Type B pancreatic cell (in vitro differentiated cells): ENCODE measurements around the gene NDRG2. TPM values are rescaled to one million over a fixed set of nuclear protein-coding genes. Genes with fewer than 3 reads are reported as not detected.
A peak's percentile ranks its signal among the peaks of the same experiment; 100 is the strongest.

Experiments used
- DNase-seq: peaks from one replicate; pipeline ENCODE4 v3.0.0; 2021; ENCODE audit warnings: mixed read lengths; ENCODE audit not compliant: unreplicated experiment; ENCODE audit errors: extremely low spot score
- H3K27ac Mint-ChIP-seq: 2 replicates; pipeline ENCODE4 v1.8.0; 2021; ENCODE audit warnings: mild to moderate bottlenecking, mixed read lengths
- H3K27me3 Mint-ChIP-seq: 2 replicates; pipeline ENCODE4 v1.8.0; 2021; ENCODE audit warnings: mixed read lengths
- H3K36me3 Mint-ChIP-seq: 2 replicates; pipeline ENCODE4 v1.8.0; 2021; ENCODE audit warnings: mixed read lengths
- H3K4me1 Mint-ChIP-seq: one replicate; pipeline ENCODE4 v1.8.0; 2021; ENCODE audit warnings: mixed read lengths; ENCODE audit not compliant: unreplicated experiment
- H3K4me3 Mint-ChIP-seq: 2 replicates; pipeline ENCODE4 v1.8.0; 2021; ENCODE audit warnings: mild to moderate bottlenecking, mixed read lengths
- H3K9me3 Mint-ChIP-seq: 2 replicates; pipeline ENCODE4 v1.8.0; 2021; ENCODE audit warnings: mixed read lengths
- total RNA-seq: library from RNA; stranded (reverse); gene quantifications from 2 replicates; pipeline ENCODE4 v1.2.1, GENCODE V29; 2021; ENCODE audit warnings: low replicate concordance
- TF ChIP-seq, protein P1 (sequence below): fragments of 200-600 bp; sonication (generic); conservative IDR thresholded peaks from 2 replicates; pipeline ENCODE4 v1.5.0; 2021; ENCODE audit warnings: antibody characterized with exemption, mild to moderate bottlenecking

Gene NDRG2
- total RNA-seq, 1 donor from 2014 or later = 150 TPM

DNA sequence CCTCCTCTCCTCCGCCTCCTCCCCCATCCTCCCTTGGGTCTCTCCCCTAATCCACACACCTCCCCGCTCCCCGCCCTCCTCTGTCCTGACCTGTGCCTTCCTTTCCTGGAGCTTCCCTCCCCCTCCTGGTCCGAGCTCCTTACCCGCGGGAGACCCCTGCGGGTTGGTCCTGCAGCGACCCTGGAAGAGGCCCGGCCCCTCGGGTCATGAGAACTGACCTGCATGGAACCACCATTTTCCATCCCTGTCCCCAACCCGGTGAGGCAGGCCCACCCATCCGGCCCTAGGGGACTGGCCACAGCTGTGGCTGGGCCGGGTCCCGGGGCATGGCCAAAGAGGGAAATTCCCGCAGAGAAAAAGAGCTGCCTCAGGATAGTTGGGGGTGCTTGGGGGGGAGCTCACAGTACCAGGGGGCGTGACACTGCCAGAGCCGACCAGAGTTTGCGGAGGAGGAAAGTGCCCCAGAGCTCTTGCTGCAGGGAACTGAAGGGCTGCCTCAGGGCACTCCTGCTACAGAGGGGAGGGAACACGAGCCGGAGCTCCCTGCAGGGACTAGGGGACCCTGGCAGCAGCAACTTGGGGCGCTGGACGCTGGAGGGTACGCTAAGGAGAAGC, 45.9 kb upstream of the NDRG2 start:
- peaks cover 8% of the 10 kb centered on the region for H3K36me3 Mint-ChIP-seq
- TF ChIP-seq, protein P1, sequence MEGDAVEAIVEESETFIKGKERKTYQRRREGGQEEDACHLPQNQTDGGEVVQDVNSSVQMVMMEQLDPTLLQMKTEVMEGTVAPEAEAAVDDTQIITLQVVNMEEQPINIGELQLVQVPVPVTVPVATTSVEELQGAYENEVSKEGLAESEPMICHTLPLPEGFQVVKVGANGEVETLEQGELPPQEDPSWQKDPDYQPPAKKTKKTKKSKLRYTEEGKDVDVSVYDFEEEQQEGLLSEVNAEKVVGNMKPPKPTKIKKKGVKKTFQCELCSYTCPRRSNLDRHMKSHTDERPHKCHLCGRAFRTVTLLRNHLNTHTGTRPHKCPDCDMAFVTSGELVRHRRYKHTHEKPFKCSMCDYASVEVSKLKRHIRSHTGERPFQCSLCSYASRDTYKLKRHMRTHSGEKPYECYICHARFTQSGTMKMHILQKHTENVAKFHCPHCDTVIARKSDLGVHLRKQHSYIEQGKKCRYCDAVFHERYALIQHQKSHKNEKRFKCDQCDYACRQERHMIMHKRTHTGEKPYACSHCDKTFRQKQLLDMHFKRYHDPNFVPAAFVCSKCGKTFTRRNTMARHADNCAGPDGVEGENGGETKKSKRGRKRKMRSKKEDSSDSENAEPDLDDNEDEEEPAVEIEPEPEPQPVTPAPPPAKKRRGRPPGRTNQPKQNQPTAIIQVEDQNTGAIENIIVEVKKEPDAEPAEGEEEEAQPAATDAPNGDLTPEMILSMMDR = no peak

DNA sequence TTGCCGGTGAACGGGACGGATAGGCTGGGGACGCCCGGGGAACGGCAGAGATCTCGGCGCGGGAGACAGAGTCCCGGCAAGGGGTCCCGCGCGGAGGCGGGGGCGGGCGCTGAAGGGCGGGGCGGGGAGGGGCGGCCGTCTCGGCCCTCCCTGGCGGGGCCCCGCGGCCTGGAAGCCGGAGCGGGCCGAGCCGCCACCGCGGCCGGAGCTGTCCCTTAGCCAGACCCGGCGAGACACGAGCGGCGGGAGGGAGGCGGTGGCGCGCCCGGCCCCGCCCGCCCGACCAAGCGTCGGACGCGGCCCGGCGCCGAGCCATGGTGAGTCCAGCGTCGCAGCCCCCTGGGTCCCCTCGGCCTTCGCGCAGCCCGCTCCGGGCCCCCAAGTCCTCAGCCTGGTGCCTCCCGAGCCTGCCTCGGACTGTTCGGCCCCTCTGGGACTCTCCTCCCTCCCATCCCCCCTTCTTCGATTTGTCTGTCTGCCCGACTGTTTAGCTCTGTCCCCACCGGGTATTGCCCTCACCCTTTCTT, 45.3 kb upstream of the NDRG2 start, which contains the start of gene ARHGEF40:
Gene ARHGEF40 (plus strand): TSS at position 222 of the 527 bp plus-strand sequence. CDS start 93 bp downstream, at position 315.
- H3K4me3 Mint-ChIP-seq = peak within 1 kb of the TSS; percentile 94
- H3K4me1 Mint-ChIP-seq = peaks cover 22% of the 10 kb centered on the region
- H3K9me3 Mint-ChIP-seq = no peaks in the 10 kb centered on the region
- peaks cover 6% of the 10 kb centered on the region for H3K36me3 Mint-ChIP-seq
- DNase-seq = no peak
- TF ChIP-seq, protein P1 = no peak
- peak within 1 kb of the TSS; percentile 73 for H3K27ac Mint-ChIP-seq
- H3K27me3 Mint-ChIP-seq = peaks cover 28% of the 10 kb centered on the region

More for the DNA sequence above, 45.9 kb upstream of the NDRG2 start:
- Mint-ChIP-seq H3K4me3 (peak overlapping the region; percentile 94), H3K9me3 (no peaks in the 10 kb centered on the region), H3K4me1 (peaks cover 24% of the 10 kb centered on the region), H3K27ac (peak overlapping the region; percentile 51), H3K27me3 (peaks cover 25% of the 10 kb centered on the region)
- no peak for DNase-seq

DNA sequence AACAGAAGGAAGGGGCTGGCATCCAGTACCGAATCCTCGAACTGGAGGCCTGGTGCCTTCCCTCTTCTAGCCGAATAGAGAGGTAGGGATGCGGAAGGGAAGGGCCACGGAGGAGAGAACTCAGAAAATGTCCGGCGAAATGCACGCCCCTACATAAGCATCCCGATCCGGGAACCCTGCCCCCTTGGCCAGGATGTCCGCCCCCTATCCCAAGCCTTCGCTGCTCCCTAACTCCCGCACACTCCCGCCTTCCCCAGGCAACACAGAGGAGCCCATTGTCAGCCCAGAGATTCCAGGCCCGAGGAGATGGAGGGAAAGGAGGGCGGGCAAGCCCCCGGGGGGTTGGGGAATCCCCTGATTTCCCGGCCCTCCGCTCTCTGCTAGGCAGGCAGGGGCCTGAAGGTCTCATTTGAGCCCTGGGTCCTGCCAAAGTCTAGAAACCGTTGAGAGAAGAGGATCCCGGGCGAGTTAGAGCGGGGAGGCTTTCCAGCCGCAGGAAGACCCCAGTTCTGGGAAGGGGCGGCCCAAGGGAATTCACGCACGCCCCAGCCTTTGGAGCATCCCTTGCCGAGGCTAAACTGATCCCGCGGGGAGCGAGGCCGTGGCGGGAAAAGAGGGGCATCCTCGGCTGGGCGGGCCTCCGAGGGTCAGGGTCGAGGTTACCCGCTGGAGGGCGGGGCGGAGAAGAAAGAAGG, 44.7 kb upstream of the NDRG2 start:
- no peak for DNase-seq
- H3K27ac Mint-ChIP-seq = peak overlapping the region; percentile 73
- H3K36me3 Mint-ChIP-seq = peaks cover 6% of the 10 kb centered on the region
- peak overlapping the region; percentile 89 for H3K4me3 Mint-ChIP-seq
- H3K4me1 Mint-ChIP-seq = peaks cover 22% of the 10 kb centered on the region
- H3K9me3 Mint-ChIP-seq = no peaks in the 10 kb centered on the region
- TF ChIP-seq, protein P1 = no peak
- H3K27me3 Mint-ChIP-seq = peaks cover 28% of the 10 kb centered on the region

DNA sequence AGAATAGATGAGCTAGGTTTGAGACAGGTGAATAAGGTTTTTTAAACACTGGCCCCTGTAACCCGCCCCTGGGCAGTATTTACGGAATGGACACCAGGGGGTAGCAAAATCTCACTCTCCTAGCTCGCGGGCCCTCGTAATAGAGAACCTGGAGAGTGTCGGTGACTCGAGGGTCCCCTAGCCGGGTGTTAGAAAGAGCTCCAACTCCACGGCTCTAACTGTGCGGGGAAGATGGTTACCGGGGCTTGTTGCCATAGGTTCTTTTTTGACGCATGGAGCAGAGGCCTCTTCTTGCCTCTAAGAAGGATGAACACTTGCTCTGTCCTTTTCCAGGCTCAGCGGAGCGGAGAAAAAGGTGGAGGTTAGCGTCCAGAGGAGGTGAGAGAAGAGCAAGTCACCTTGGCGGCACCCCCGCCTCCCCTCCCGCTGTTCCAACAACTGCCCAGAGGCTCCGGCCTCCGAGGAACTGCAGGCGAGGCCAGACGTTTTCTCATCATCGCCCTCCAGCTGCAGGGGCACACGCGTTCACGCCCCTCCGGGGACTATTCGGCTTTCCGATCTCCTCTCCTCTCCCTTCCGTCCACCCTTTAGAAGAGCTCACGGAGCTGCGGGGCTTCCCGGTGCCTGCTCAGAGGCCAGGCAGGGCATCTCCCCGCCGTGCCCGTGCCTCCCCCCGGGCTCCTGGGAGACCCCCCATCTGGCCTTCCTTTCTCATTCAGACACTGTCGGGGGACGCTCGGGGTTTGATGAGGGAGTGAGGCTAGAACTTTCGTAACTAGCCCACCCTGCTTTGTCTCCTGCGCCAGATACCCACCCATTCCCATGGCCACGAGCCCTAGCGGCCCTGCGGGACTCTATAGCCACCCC, 43.9 kb upstream of the NDRG2 start:
- H3K4me3 Mint-ChIP-seq = peak overlapping the region; percentile 89
- TF ChIP-seq, protein P1 = peak; percentile 76
- peaks cover 24% of the 10 kb centered on the region for H3K4me1 Mint-ChIP-seq
- H3K27me3 Mint-ChIP-seq = peaks cover 28% of the 10 kb centered on the region
- H3K36me3 Mint-ChIP-seq = peaks cover 6% of the 10 kb centered on the region
- no peaks in the 10 kb centered on the region for H3K9me3 Mint-ChIP-seq
- DNase-seq = no peak
- H3K27ac Mint-ChIP-seq = peak overlapping the region; percentile 73

DNA sequence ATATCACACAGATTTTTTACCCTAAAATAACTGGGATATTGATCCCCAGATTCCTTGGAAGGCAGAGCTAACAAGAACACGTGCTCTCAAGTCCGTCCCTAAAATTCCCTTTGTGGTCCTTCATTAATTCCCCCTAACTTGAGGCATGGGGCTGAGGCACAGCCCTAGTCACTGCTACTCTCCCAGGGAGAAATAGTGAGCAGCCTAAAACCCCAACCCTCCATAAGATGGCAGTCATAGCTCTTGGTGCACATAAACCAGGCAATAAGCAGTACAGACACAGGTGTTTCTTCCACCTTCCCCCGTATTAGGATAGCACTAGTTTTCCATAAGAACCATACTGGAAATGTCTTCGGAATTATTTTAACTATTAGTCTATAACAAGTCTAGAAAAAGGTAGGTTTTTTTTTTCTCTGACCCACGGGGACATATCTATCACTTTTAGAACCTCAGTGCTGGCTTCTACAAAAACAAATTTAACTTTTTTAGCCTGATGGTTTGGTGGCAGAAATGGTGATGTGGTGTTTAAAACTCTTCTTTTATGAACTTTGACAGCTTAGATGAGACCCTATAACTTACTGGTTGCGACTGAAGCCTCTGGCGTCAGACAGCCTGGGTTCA, 42.1 kb upstream of the NDRG2 start:
- Mint-ChIP-seq H3K27me3 (peaks cover 28% of the 10 kb centered on the region), H3K4me1 (peaks cover 20% of the 10 kb centered on the region), H3K27ac (no peak overlapping the region), H3K9me3 (no peaks in the 10 kb centered on the region), H3K4me3 (no peak overlapping the region), H3K36me3 (no peaks in the 10 kb centered on the region)
- DNase-seq = no peak
- TF ChIP-seq, protein P1 = peak; percentile 36
